ENCODE measurements around the gene GBP2.

GBP2 gene

GRCh38 chr1:89068291-89068690, 57.6 kb downstream of the GBP2 start:
- peak; percentile 10 to 40 for DNase-seq (ENCODE audit: low read depth in 2 of 2)
- TF ChIP-seq, protein P1, sequence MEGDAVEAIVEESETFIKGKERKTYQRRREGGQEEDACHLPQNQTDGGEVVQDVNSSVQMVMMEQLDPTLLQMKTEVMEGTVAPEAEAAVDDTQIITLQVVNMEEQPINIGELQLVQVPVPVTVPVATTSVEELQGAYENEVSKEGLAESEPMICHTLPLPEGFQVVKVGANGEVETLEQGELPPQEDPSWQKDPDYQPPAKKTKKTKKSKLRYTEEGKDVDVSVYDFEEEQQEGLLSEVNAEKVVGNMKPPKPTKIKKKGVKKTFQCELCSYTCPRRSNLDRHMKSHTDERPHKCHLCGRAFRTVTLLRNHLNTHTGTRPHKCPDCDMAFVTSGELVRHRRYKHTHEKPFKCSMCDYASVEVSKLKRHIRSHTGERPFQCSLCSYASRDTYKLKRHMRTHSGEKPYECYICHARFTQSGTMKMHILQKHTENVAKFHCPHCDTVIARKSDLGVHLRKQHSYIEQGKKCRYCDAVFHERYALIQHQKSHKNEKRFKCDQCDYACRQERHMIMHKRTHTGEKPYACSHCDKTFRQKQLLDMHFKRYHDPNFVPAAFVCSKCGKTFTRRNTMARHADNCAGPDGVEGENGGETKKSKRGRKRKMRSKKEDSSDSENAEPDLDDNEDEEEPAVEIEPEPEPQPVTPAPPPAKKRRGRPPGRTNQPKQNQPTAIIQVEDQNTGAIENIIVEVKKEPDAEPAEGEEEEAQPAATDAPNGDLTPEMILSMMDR (IDR thresholded peaks at IDR 0.05; ENCODE audit: low read depth, low read length), result no peak
- no peak overlapping the region for H3K4me3 ChIP-seq (replicated peaks in 1 of 2; ENCODE audit: low read depth in 2 of 2, low read length in 2 of 2)

GRCh38 chr1:89065079-89065868, 60.6 kb downstream of the GBP2 start, which contains the start of gene GBP1:
Gene GBP1 (minus strand): TSS chr1:89065208. CDS start chr1:89063234, 1,974 bp downstream.
- DNase-seq (ENCODE audit: low read depth in 2 of 2), result peak; percentile 89 to 95
- H3K4me3 ChIP-seq (replicated peaks in 1 of 2; ENCODE audit: low read depth in 2 of 2, low read length in 2 of 2), result peak within 1 kb of the TSS; percentile 47 to 60
- TF ChIP-seq, protein P1 (IDR thresholded peaks at IDR 0.05; ENCODE audit: low read depth, low read length), result no peak

DNA sequence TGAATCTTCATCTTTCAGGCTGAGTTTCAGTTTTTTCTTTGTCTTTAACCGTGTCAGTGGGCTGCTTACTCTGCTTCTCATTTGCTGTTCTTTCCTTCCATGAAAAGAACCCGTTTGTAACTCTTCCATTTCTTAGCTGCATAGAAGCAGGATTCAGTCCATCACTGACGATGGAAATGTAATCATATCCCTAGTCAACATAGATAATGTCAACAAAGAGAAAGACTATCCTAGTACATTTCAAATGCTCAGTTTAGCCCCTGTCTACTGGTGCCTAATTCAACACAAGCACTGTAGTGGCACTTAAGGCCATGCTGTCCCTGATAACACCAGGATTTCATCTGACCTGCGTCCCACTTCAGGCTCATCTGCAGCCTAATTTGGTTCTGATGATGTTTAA, 61.3 kb downstream of the GBP2 start:
- peak overlapping the region; percentile 47 to 60 for H3K4me3 ChIP-seq (replicated peaks in 1 of 2; ENCODE audit: low read depth in 2 of 2, low read length in 2 of 2)
- DNase-seq (ENCODE audit: low read depth in 2 of 2), result peak; percentile 16 to 28
- TF ChIP-seq, protein P1 (IDR thresholded peaks at IDR 0.05; ENCODE audit: low read depth, low read length), result no peak

GRCh38 chr1:89063094-89063493, 62.8 kb downstream of the GBP2 start:
- H3K4me3 ChIP-seq (replicated peaks in 1 of 2; ENCODE audit: low read depth in 2 of 2, low read length in 2 of 2), result no peak overlapping the region
- TF ChIP-seq, protein P1 (IDR thresholded peaks at IDR 0.05; ENCODE audit: low read depth, low read length), result no peak
- no peak for DNase-seq (ENCODE audit: low read depth in 2 of 2)

- no peak overlapping the region for H3K4me3 ChIP-seq (replicated peaks in 1 of 2; ENCODE audit: low read depth in 2 of 2, low read length in 2 of 2)
Measured at GRCh38 chr1:89060091-89060490, 65.8 kb downstream of the GBP2 start.

More at GRCh38 chr1:89060091-89060490, 65.8 kb downstream of the GBP2 start:
- no peak for DNase-seq (ENCODE audit: low read depth in 2 of 2)
- TF ChIP-seq, protein P1 (IDR thresholded peaks at IDR 0.05; ENCODE audit: low read depth, low read length), result no peak
